ENCODE measurements around the gene PRM1. TPM values are rescaled to one million over a fixed set of nuclear protein-coding genes. Genes with fewer than 3 reads are reported as not detected.

PRM1 gene
- total RNA-seq, 1 donor from 2014 or later = not detected

- no peak for DNase-seq (ENCODE audit: low spot score in 2 of 2, unreplicated experiment in 2 of 2)
- no peak overlapping the region for H3K4me3 Mint-ChIP-seq
- no peak overlapping the region for H3K27ac Mint-ChIP-seq
- TF ChIP-seq CTCF (IDR thresholded peaks at IDR 0.05; ENCODE audit: unreplicated experiment) = no peak
- H3K27me3 Mint-ChIP-seq (ENCODE audit: low read depth) = no peaks in the 10 kb centered on the region
- H3K4me1 Mint-ChIP-seq = peaks cover 6% of the 10 kb centered on the region
- no peaks in the 10 kb centered on the region for H3K9me3 Mint-ChIP-seq
- no peaks in the 10 kb centered on the region for H3K36me3 Mint-ChIP-seq
Observed at GRCh38 chr16:11278681-11279628, 2.2 kb downstream of the PRM1 start.

GRCh38 chr16:11277607-11278337, 3.4 kb downstream of the PRM1 start:
- no peak for TF ChIP-seq CTCF (IDR thresholded peaks at IDR 0.05; ENCODE audit: unreplicated experiment)
- no peak overlapping the region for H3K4me3 Mint-ChIP-seq
- peaks cover 14% of the 10 kb centered on the region for H3K4me1 Mint-ChIP-seq
- H3K27me3 Mint-ChIP-seq (ENCODE audit: low read depth) = no peaks in the 10 kb centered on the region
- H3K27ac Mint-ChIP-seq = no peak overlapping the region
- H3K9me3 Mint-ChIP-seq = no peaks in the 10 kb centered on the region
- no peak for DNase-seq (ENCODE audit: low spot score in 2 of 2, unreplicated experiment in 2 of 2)
- no peaks in the 10 kb centered on the region for H3K36me3 Mint-ChIP-seq

GRCh38 chr16:11276896-11277593, 4.1 kb downstream of the PRM1 start:
- Mint-ChIP-seq H3K36me3 (no peaks in the 10 kb centered on the region), H3K9me3 (no peaks in the 10 kb centered on the region), H3K4me3 (no peak overlapping the region), H3K27ac (no peak overlapping the region), H3K27me3 (ENCODE audit: low read depth) (no peaks in the 10 kb centered on the region), H3K4me1 (peaks cover 16% of the 10 kb centered on the region)
- TF ChIP-seq CTCF (IDR thresholded peaks at IDR 0.05; ENCODE audit: unreplicated experiment) = no peak
- no peak for DNase-seq (ENCODE audit: low spot score in 2 of 2, unreplicated experiment in 2 of 2)

- Mint-ChIP-seq H3K36me3 (no peaks in the 10 kb centered on the region), H3K27me3 (ENCODE audit: low read depth) (no peaks in the 10 kb centered on the region), H3K4me1 (peaks cover 16% of the 10 kb centered on the region), H3K27ac (no peak within 1 kb of the TSS), H3K4me3 (no peak within 1 kb of the TSS), H3K9me3 (no peaks in the 10 kb centered on the region)
- no peak for DNase-seq (ENCODE audit: low spot score in 2 of 2, unreplicated experiment in 2 of 2)
- no peak for TF ChIP-seq CTCF (IDR thresholded peaks at IDR 0.05; ENCODE audit: unreplicated experiment)
Observed at GRCh38 chr16:11276143-11276895, 4.8 kb downstream of the PRM1 start, which contains the start of gene PRM2. PRM2 (minus strand) TSS chr16:11276480; CDS start chr16:11276370, 110 bp downstream.

DNA sequence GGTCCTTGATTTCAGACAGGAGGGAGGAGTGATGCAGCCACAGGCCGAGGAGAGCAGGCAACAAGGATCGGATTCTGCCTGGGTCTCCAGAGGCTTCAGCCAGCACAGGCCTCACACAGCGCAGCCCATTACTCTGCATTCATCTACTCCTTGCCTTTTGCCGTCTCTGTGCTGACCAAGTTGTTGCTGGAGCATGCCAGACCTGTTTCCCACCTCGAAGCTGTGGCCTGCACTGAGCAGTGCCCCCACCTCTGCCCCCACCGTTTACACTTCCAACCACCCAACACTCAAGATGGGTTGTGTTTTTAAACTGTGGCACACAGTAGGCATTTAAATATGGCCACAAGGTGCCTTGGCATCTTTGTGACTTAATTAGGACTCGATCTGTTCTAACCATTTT, 6.2 kb downstream of the PRM1 start:
- Mint-ChIP-seq H3K36me3 (no peaks in the 10 kb centered on the region), H3K27ac (no peak overlapping the region), H3K4me3 (no peak overlapping the region), H3K27me3 (ENCODE audit: low read depth) (no peaks in the 10 kb centered on the region), H3K9me3 (no peaks in the 10 kb centered on the region), H3K4me1 (peaks cover 16% of the 10 kb centered on the region)
- no peak for TF ChIP-seq CTCF (IDR thresholded peaks at IDR 0.05; ENCODE audit: unreplicated experiment)
- DNase-seq (ENCODE audit: low spot score in 2 of 2, unreplicated experiment in 2 of 2) = no peak

All from mesothelial cell of epicardium (in vitro differentiated cells).